ENCODE data around the gene LAMC2.

GRCh38 chr1:183275322-183275721, 89.3 kb downstream of the LAMC2 start:
- no peak for TF ChIP-seq CTCF (conservative IDR thresholded peaks at IDR 0.05; ENCODE audit: low read length)
- no peak for TF ChIP-seq EZH2phosphoT487 (IDR thresholded peaks at IDR 0.05; ENCODE audit: borderline replicate concordance)

Measured in Loucy (cell line).